Neural cell (in vitro differentiated cells): ENCODE measurements around the gene FCGR3B.
"Not testable (repeated sequence)": the region's sequence is repeated elsewhere in the genome, so short reads cannot be mapped to it uniquely, and the experiment has no call there.

Source experiments
- EP300 ChIP-seq: fragments of 450-650 bp; conservative IDR thresholded peaks from 2 replicates; pipeline ENCODE4 v1.6.1; 2014; ENCODE audit warnings: antibody characterized with exemption, mild to moderate bottlenecking, moderate library complexity; ENCODE audit not compliant: poor library complexity, severe bottlenecking
- EZH2 ChIP-seq: fragments of 200-600, 300-800 bp; shearing (Covaris generic), sonication (generic); IDR thresholded peaks from 2 replicates; pipeline ENCODE4 v1.6.1; 2014; ENCODE audit warnings: antibody characterized with exemption, low read length, borderline replicate concordance, mild to moderate bottlenecking; ENCODE audit not compliant: insufficient read depth, poor library complexity, severe bottlenecking
- SMC3 ChIP-seq: fragments of 450-650 bp; conservative IDR thresholded peaks from 2 replicates; pipeline ENCODE4 v1.6.1; 2014; ENCODE audit warnings: antibody characterized with exemption, mild to moderate bottlenecking, moderate library complexity; ENCODE audit not compliant: poor library complexity
- TAF1 ChIP-seq: IDR thresholded peaks from 2 replicates; pipeline ENCODE4 v1.6.1; 2012; ENCODE audit warnings: low read depth
- TF ChIP-seq, protein P1 (sequence below): fragments of 450-650 bp; IDR thresholded peaks from 2 replicates; pipeline ENCODE4 v1.5.1; 2014; ENCODE audit warnings: antibody characterized with exemption, mild to moderate bottlenecking, moderate library complexity; ENCODE audit not compliant: poor library complexity, severe bottlenecking

GRCh38 chr1:161616417-161616816 lies 14.6 kb downstream of the FCGR3B start:
- TF ChIP-seq EP300, EZH2, SMC3, TAF1: not testable (repeated sequence)
- TF ChIP-seq, protein P1, sequence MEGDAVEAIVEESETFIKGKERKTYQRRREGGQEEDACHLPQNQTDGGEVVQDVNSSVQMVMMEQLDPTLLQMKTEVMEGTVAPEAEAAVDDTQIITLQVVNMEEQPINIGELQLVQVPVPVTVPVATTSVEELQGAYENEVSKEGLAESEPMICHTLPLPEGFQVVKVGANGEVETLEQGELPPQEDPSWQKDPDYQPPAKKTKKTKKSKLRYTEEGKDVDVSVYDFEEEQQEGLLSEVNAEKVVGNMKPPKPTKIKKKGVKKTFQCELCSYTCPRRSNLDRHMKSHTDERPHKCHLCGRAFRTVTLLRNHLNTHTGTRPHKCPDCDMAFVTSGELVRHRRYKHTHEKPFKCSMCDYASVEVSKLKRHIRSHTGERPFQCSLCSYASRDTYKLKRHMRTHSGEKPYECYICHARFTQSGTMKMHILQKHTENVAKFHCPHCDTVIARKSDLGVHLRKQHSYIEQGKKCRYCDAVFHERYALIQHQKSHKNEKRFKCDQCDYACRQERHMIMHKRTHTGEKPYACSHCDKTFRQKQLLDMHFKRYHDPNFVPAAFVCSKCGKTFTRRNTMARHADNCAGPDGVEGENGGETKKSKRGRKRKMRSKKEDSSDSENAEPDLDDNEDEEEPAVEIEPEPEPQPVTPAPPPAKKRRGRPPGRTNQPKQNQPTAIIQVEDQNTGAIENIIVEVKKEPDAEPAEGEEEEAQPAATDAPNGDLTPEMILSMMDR: not testable (repeated sequence)
